IPS DF 4.7 (cell line): ENCODE measurements around the gene ZBTB6.
A peak's percentile ranks its signal among the peaks of the same experiment; 100 is the strongest.
"Not testable (repeated sequence)": the region's sequence is repeated elsewhere in the genome, so short reads cannot be mapped to it uniquely, and the experiment has no call there.

Source experiments
- DNase-seq: peaks from one replicate; pipeline ENCODE4 v3.0.0-alpha.2; 2013; ENCODE audit warnings: low spot score; ENCODE audit errors: extremely low read depth

ZBTB6 gene

GRCh38 chr9:122929796-122930354, 16.8 kb upstream of the ZBTB6 start:
- DNase-seq, result no peak

- DNase-seq, result no peak
Measured at GRCh38 chr9:122923947-122924346, 10.8 kb upstream of the ZBTB6 start.

GRCh38 chr9:122922713-122923112, 9.6 kb upstream of the ZBTB6 start:
- DNase-seq, result no peak

- DNase-seq, result no peak
Measured at GRCh38 chr9:122918310-122918709, 5.2 kb upstream of the ZBTB6 start.

GRCh38 chr9:122912671-122912963, 506 bp downstream of the ZBTB6 start:
- DNase-seq, result no peak

GRCh38 chr9:122906122-122906521, 7.0 kb downstream of the ZBTB6 start:
- DNase-seq, result not testable (repeated sequence)

GRCh38 chr9:122904823-122905710, 8.1 kb downstream of the ZBTB6 start, which contains the start of gene RC3H2:
Gene RC3H2, minus strand, starts transcription at chr9:122905359. Its CDS starts 7,850 bp downstream, at chr9:122897509.
- DNase-seq, result peak; percentile 100

GRCh38 chr9:122904466-122904822, 8.7 kb downstream of the ZBTB6 start:
- no peak for DNase-seq

- no peak for DNase-seq
Measured at GRCh38 chr9:122900791-122901190, 12.3 kb downstream of the ZBTB6 start.

GRCh38 chr9:122897969-122898368, 15.2 kb downstream of the ZBTB6 start:
- DNase-seq, result no peak

- DNase-seq, result no peak
Measured at GRCh38 chr9:122888480-122888879, 24.6 kb downstream of the ZBTB6 start.

GRCh38 chr9:122883125-122883524, 30.0 kb downstream of the ZBTB6 start:
- no peak for DNase-seq

GRCh38 chr9:122879443-122879842, 33.7 kb downstream of the ZBTB6 start:
- DNase-seq, result no peak

GRCh38 chr9:122875523-122875922, 37.6 kb downstream of the ZBTB6 start:
- DNase-seq, result no peak

GRCh38 chr9:122867276-122867675, 45.8 kb downstream of the ZBTB6 start:
- DNase-seq, result not testable (repeated sequence)

- DNase-seq, result no peak
Measured at GRCh38 chr9:122866079-122866478, 47.0 kb downstream of the ZBTB6 start.

GRCh38 chr9:122865300-122865699, 47.8 kb downstream of the ZBTB6 start:
- DNase-seq, result no peak

- no peak for DNase-seq
Measured at GRCh38 chr9:122863407-122863806, 49.7 kb downstream of the ZBTB6 start.

GRCh38 chr9:122860319-122861142, 52.6 kb downstream of the ZBTB6 start:
- DNase-seq, result no peak
